A549 (cell line): ENCODE results near the gene VPS51. TPM values are rescaled to one million over a fixed set of nuclear protein-coding genes. Genes with fewer than 3 reads are reported as not detected.
A peak's percentile ranks its signal among the peaks of the same experiment; 100 is the strongest.

Experiments
- ATAC-seq, 2 experiments: fragments of 200-7000 bp in 1 of 2; fragments of >200 bp in 1 of 2; cut with Nextera tagmentation in 1 of 2; cut with Tn5 transposase in 1 of 2; 3 replicates each; pipeline versions ENCODE4 v1.8.0 to v1.9.1; 2018 to 2020; ENCODE audit warnings: mild to moderate bottlenecking in 1 of 2, moderate library complexity in 1 of 2
- CTCF ChIA-PET: fragments of 300-600 bp; sonication (Branson Sonifier 250); formaldehyde crosslinking; extraction: SDS; loops from one replicate; lab custom pipeline; 2021; ENCODE audit warnings: antibody characterized with exemption, inconsistent platforms; lab: Yijun Ruan, JAX
- POLR2A ChIA-PET: fragments of 350-600 bp; formaldehyde crosslinking; extraction: SDS; loops from one replicate; lab custom pipeline; 2021; ENCODE audit warnings: antibody characterized with exemption, inconsistent platforms; lab: Yijun Ruan, JAX
- DNase-seq, 2 experiments: peaks; one replicate each; pipeline versions ENCODE4 v3.0.0 to v3.0.0-alpha.2; 2011 to 2016; ENCODE audit warnings: low read depth in 1 of 2, low spot score in 1 of 2
- FAIRE-seq: peaks from 2 replicates; lab custom pipeline; 2011; peaks lifted over from hg19 to GRCh38; lab: Jason Lieb, UNC
- H3K27ac ChIP-seq, 2 experiments: fragments of >200 bp; sonication (Bioruptor Twin); formaldehyde crosslinking; 3 replicates each; pipeline ENCODE4 v1.5.1; 2016 to 2017
- H3K4me1 ChIP-seq: fragments of >200 bp; sonication (Bioruptor Twin); formaldehyde crosslinking; 3 replicates; pipeline ENCODE4 v1.6.1; 2016
- H3K4me2 ChIP-seq: fragments of >200 bp; sonication (Bioruptor Twin); formaldehyde crosslinking; 3 replicates; pipeline ENCODE4 v1.6.1; 2016
- H3K4me3 ChIP-seq: fragments of >200 bp; sonication (Bioruptor Twin); formaldehyde crosslinking; 3 replicates; pipeline ENCODE4 v1.5.1; 2016
- H3K9me3 ChIP-seq: fragments of >200 bp; sonication (Bioruptor Twin); formaldehyde crosslinking; 3 replicates; pipeline ENCODE4 v1.6.1; 2016
- BCL3 ChIP-seq: fragments of >200 bp; sonication (Bioruptor Twin); formaldehyde crosslinking; IDR thresholded peaks from 3 replicates; pipeline ENCODE4 v1.6.1; 2016
- CBX2 ChIP-seq: fragments of 200-600 bp; sonication (generic); IDR thresholded peaks from 2 replicates; pipeline ENCODE4 v1.6.1; 2016; ENCODE audit warnings: low read depth, mild to moderate bottlenecking, borderline replicate concordance
- CHD2 ChIP-seq: fragments of 150-350 bp; IDR thresholded peaks from 2 replicates; pipeline ENCODE4 v1.6.1; 2014; ENCODE audit warnings: low read length; ENCODE audit not compliant: partially characterized antibody
- E2F6 ChIP-seq: IDR thresholded peaks from 2 replicates; pipeline ENCODE4 v1.6.1; 2012; ENCODE audit warnings: low read depth, borderline replicate concordance
- EHF ChIP-seq: fragments of 250-450 bp; sonication (Bioruptor Pico); IDR thresholded peaks from 2 replicates; pipeline ENCODE4 v1.5.0; 2020; ENCODE audit warnings: mild to moderate bottlenecking
- EP300 ChIP-seq, 2 experiments: fragments of >200 bp; sonication (Bioruptor Twin); formaldehyde crosslinking; IDR thresholded peaks; 2 replicates in 1 of 2; 3 replicates in 1 of 2; pipeline ENCODE4 v1.6.1; 2016 to 2017
- ESRRA ChIP-seq: fragments of 150-350 bp; IDR thresholded peaks from 2 replicates; pipeline ENCODE4 v1.6.1; 2014; ENCODE audit warnings: mild to moderate bottlenecking, low read length, borderline replicate concordance
- FOSL2 ChIP-seq, 2 experiments: fragments of 450-650 bp in 1 of 2; fragments of >200 bp in 1 of 2; sonication (Bioruptor Twin) in 1 of 2; formaldehyde crosslinking; IDR thresholded peaks; 2 replicates each; pipeline versions ENCODE4 v1.5.0 to v1.6.1; 2016 to 2020; ENCODE audit warnings: mild to moderate bottlenecking in 1 of 2, moderate library complexity in 1 of 2
- GATA3 ChIP-seq: IDR thresholded peaks from 2 replicates; pipeline ENCODE4 v1.6.1; 2012; ENCODE audit warnings: borderline replicate concordance
- HES2 ChIP-seq: fragments of >200 bp; sonication (Bioruptor Twin); formaldehyde crosslinking; IDR thresholded peaks from 2 replicates; pipeline ENCODE4 v1.6.1; 2016
- HMGXB4 ChIP-seq: fragments of 250-450 bp; sonication (Bioruptor Pico); IDR thresholded peaks from 2 replicates; pipeline ENCODE4 v1.5.0; 2021; ENCODE audit warnings: mild to moderate bottlenecking, moderate library complexity, borderline replicate concordance
- HOXA7 ChIP-seq: fragments of 250-450 bp; sonication (Bioruptor Pico); IDR thresholded peaks from 2 replicates; pipeline ENCODE4 v1.5.0; 2020; ENCODE audit warnings: mild to moderate bottlenecking, moderate library complexity
- HOXB13 ChIP-seq: fragments of 250-450 bp; sonication (Bioruptor Pico); IDR thresholded peaks from 2 replicates; pipeline ENCODE4 v1.5.0; 2020; ENCODE audit warnings: low read depth, mild to moderate bottlenecking, moderate library complexity
- HOXB5 ChIP-seq: fragments of 250-450 bp; sonication (Bioruptor Pico); IDR thresholded peaks from 2 replicates; pipeline ENCODE4 v1.5.0; 2020; ENCODE audit warnings: mild to moderate bottlenecking, moderate library complexity
- JUN ChIP-seq, 2 experiments: fragments of >200 bp; sonication (Bioruptor Twin); formaldehyde crosslinking; IDR thresholded peaks; 2 replicates in 1 of 2; 3 replicates in 1 of 2; pipeline ENCODE4 v1.6.1; 2016 to 2017
- MAX ChIP-seq: IDR thresholded peaks from 2 replicates; pipeline ENCODE4 v1.6.1; 2012
- MAZ ChIP-seq: fragments of 150-350 bp; IDR thresholded peaks from 2 replicates; pipeline ENCODE4 v1.6.1; 2014; ENCODE audit warnings: antibody characterized with exemption, low read depth, low read length, borderline replicate concordance
- PHF8 ChIP-seq: fragments of 200-600 bp; sonication (generic); IDR thresholded peaks from 2 replicates; pipeline ENCODE4 v1.6.1; 2016; ENCODE audit warnings: low read depth, mild to moderate bottlenecking, antibody characterized with exemption, moderate library complexity, borderline replicate concordance
- POLR2A ChIP-seq: IDR thresholded peaks from 2 replicates; pipeline ENCODE4 v1.6.1; 2012; ENCODE audit warnings: mild to moderate bottlenecking, low read length
- POLR2AphosphoS2 ChIP-seq: conservative IDR thresholded peaks from 2 replicates; pipeline ENCODE4 v1.6.1; 2012; ENCODE audit warnings: low read length, improper control_type of control experiment, inconsistent platforms
- RARB ChIP-seq: fragments of 250-450 bp; sonication (Bioruptor Pico); IDR thresholded peaks from 2 replicates; pipeline ENCODE4 v1.8.0; 2021; ENCODE audit warnings: mild to moderate bottlenecking, moderate library complexity
- RFX5 ChIP-seq: fragments of 450-650 bp; IDR thresholded peaks from 2 replicates; pipeline ENCODE4 v1.7.1; 2014; ENCODE audit warnings: antibody characterized with exemption, mild to moderate bottlenecking, moderate library complexity
- TFCP2L1 ChIP-seq: fragments of 250-450 bp; sonication (Bioruptor Pico); IDR thresholded peaks from 2 replicates; pipeline ENCODE4 v1.5.0; 2021; ENCODE audit warnings: mild to moderate bottlenecking
- USF2 ChIP-seq: fragments of 450-650 bp; IDR thresholded peaks from 2 replicates; pipeline ENCODE4 v1.6.1; 2014; ENCODE audit warnings: antibody characterized with exemption
- ZFP36 ChIP-seq: fragments of 450-650 bp; IDR thresholded peaks from 2 replicates; pipeline ENCODE4 v1.6.1; 2014; ENCODE audit warnings: borderline replicate concordance; ENCODE audit not compliant: partially characterized antibody
- ZSCAN20 ChIP-seq: fragments of 250-450 bp; sonication (Bioruptor Pico); IDR thresholded peaks from 2 replicates; pipeline ENCODE4 v1.8.0; 2022; ENCODE audit warnings: mild to moderate bottlenecking, moderate library complexity
- WGBS: methylation state at CpG from one replicate; pipeline ENCODE4 v1.1.6; 2017; ENCODE audit errors: missing lambda C conversion rate; 5-methylcytosine and 5-hydroxymethylcytosine counted together
- polyA plus RNA-seq, 4 experiments: library from polyadenylated mRNA; depleted of rRNA in 3 of 4; stranded (reverse); fragments of >200 nt; fragmentation: RNase III in 1 of 4; extraction: RNeasy Plus Mini Kit Qiagen cat#74134 plus additional on column Dnase treatment in 1 of 4; gene quantifications; 2 replicates in 3 of 4; 3 replicates in 1 of 4; pipeline ENCODE4 v1.2.3, GENCODE V29; 2011 to 2017

Gene VPS51
- polyA plus RNA-seq, 2 of the 4 experiments (the other 2 are of a cell fraction): 37.2 to 51.0 TPM

- CTCF ChIA-PET: interaction anchor here (0.6 to 3.5 kb wide), 13 partner anchors 9 to 118 kb away, joined by 3 to 19 read pairs (median 3); partner anchors contain the start of gene ZNHIT2
- FAIRE-seq: peak; percentile 63
- WGBS: 7% methylated on average over 24 of the region's 24 CpGs
Observed at GRCh38 chr11:65134952-65135632, 39.1 kb downstream of the VPS51 start.

GRCh38 chr11:65135633-65136145 lies 39.7 kb downstream of the VPS51 start:
- ATAC-seq (no peak), DNase-seq (no peak), FAIRE-seq (no peak)
- Histone ChIP-seq H3K9me3 (no peaks in the 10 kb centered on the region), H3K4me2 (peak overlapping the region; percentile 87), H3K4me3 (peak overlapping the region; percentile 89), H3K4me1 (peaks cover 15% of the 10 kb centered on the region), H3K27ac (peak overlapping the region; percentile 96 to 98)
- POLR2A ChIA-PET: interaction anchor here (0.8 to 3.0 kb wide), 14 partner anchors 9 to 198 kb away, joined by 3 to 37 read pairs (median 6); partner anchors contain the start of genes CAPN1, DPF2, FAU and MRPL49
- CTCF ChIA-PET: interaction anchor here (0.6 to 3.5 kb wide), 13 partner anchors 13 to 117 kb away, joined by 3 to 19 read pairs (median 3); partner anchors contain the start of genes CAPN1 and ZNHIT2
- 79% methylated on average over 11 of the region's 11 CpGs for WGBS
- TF ChIP-seq ZSCAN20 (CRISPR knock-in tag): no peak
- TF ChIP-seq MAX: no peak
- no peak for TF ChIP-seq FOSL2 (IDR thresholded peaks at IDR 0.05)
- TF ChIP-seq FOSL2 (CRISPR knock-in tag; IDR thresholded peaks at IDR 0.05): no peak
- TF ChIP-seq RFX5: no peak
- no peak for TF ChIP-seq HOXB13 (CRISPR knock-in tag)
- TF ChIP-seq HES2: no peak
- no peak for TF ChIP-seq EP300 (IDR thresholded peaks at IDR 0.05)
- no peak for TF ChIP-seq HMGXB4 (CRISPR knock-in tag)
- no peak for TF ChIP-seq E2F6
- TF ChIP-seq POLR2AphosphoS2: no peak
- TF ChIP-seq PHF8: no peak
- TF ChIP-seq HOXA7 (CRISPR knock-in tag): no peak
- TF ChIP-seq USF2: no peak
- no peak for TF ChIP-seq GATA3
- TF ChIP-seq JUN (IDR thresholded peaks at IDR 0.05): no peak
- TF ChIP-seq ESRRA: no peak
- no peak for TF ChIP-seq RARB (CRISPR knock-in tag)

More at GRCh38 chr11:65134952-65135632, 39.1 kb downstream of the VPS51 start:
- Histone ChIP-seq H3K4me3 (peak overlapping the region; percentile 89), H3K27ac (peak overlapping the region; percentile 96 to 98), H3K4me1 (peaks cover 15% of the 10 kb centered on the region), H3K9me3 (no peaks in the 10 kb centered on the region)
- DNase-seq: peak; percentile 98 to 99
- POLR2A ChIA-PET: interaction anchor here (0.8 to 3.0 kb wide), 15 partner anchors 9 to 198 kb away, joined by 3 to 37 read pairs (median 5); partner anchors contain the start of genes CAPN1, DPF2, FAU and MRPL49
- TF ChIP-seq GATA3: no peak
- no peak for TF ChIP-seq CHD2
- TF ChIP-seq ZFP36: no peak
- no peak for TF ChIP-seq CBX2
- no peak for TF ChIP-seq MAZ
- no peak for TF ChIP-seq JUN (IDR thresholded peaks at IDR 0.05)
- no peak for TF ChIP-seq RARB (CRISPR knock-in tag)
- TF ChIP-seq PHF8: no peak
- no peak for TF ChIP-seq TFCP2L1
- no peak for TF ChIP-seq HMGXB4 (CRISPR knock-in tag)
- TF ChIP-seq BCL3: 0 out of 3 replicates have a peak, but pooled peaks have one; percentile 13
- TF ChIP-seq POLR2A: peak; percentile 88
- TF ChIP-seq EHF (CRISPR knock-in tag): 0 out of 2 replicates have a peak, but pooled peaks have one; percentile 19
- TF ChIP-seq HOXB5: 0 out of 2 replicates have a peak, but pooled peaks have one; percentile 16
- peak; percentile 92 for TF ChIP-seq RFX5
- TF ChIP-seq, all 56 proteins: peak for 5
- ATAC-seq: peak; percentile 90 to 93
- peak overlapping the region; percentile 100 for H3K4me2 ChIP-seq
